Left forelimb (tissue), 1 donor: ENCODE results near the gene ARIH1.
"Not testable (repeated sequence)": the region's sequence is repeated elsewhere in the genome, so short reads cannot be mapped to it uniquely, and the experiment has no call there.

ENCODE experiments used
- DNase-seq: peaks from one replicate; pipeline ENCODE4 v3.0.0-alpha.2; 2018; ENCODE audit warnings: low spot score

The ARIH1 gene

DNA sequence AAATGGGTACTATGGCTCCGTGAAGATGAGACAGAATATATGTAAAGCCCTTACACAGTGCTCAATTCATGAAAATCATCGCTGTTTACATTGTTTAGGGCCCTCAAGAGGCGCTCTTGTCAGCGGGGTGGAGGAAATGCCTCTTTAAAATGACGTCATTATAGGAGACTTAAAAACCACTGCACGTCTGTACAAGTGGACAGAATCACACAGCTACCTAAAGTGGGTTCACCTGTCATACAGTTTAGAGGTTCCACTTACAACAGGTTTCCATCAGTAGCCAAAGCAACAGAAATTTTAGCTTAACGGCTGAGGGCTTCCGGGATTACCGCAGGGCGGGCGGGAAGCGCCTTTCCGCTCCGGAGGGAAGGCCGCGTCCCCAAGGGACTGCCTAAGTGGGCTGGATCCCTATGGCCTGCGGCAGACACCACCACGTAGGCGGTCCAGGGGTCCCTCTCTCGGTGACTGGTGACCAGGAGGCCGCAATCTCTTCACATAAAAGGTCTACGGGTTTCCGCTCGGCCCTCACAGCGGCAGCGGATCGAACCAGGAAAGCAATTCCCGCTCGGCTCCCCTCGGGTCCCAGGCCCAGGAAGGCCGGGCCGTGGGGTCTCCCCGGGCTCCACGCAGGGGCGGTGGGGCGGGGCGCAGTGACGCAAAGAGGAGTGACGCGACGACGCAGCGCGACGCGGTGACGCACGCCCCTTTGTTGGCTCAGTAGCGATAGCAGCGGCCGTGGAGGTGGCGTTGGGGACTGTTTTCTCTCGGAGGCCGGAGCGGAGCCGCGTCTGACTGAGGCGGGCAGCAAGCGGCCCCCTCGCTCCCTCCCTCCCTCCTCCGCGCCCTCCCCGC is at the start of gene ARIH1:
Gene ARIH1, plus strand, starts transcription at position 717 of the 852 bp plus-strand sequence. CDS start 310 bp downstream, outside the sequence.
- peak; percentile 100 for DNase-seq

GRCh38 chr15:72426753-72427152 is 47.4 kb upstream of the ARIH1 start:
- no peak for DNase-seq

GRCh38 chr15:72437650-72438316 is 36.3 kb upstream of the ARIH1 start:
- no peak for DNase-seq

GRCh38 chr15:72442848-72443247 is 31.3 kb upstream of the ARIH1 start:
- DNase-seq: not testable (repeated sequence)

- DNase-seq: no peak
These were observed 28.7 kb upstream of the ARIH1 start for GRCh38 chr15:72445426-72445825.

- DNase-seq: no peak
These were observed 23.3 kb upstream of the ARIH1 start for GRCh38 chr15:72450805-72451204.

DNA sequence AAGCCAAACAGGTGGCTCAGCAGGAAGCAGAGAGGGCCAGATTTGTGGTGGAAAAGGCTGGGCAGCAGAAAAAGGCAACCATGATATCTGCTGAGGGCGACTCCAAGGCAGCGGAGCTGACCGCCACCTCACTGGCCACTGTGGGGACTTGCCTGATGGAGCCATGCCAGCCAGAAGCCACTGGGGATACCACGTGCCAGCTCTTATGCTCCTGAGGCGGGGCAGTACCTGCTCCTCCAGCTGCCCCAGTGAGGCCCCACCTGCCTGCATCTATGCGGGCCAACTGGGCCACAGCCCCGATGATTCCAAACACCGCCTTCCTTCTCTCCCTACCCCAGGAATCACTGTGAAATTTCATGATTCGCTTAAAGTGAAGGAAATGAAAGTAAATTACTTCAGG is 22.9 kb upstream of the ARIH1 start:
- no peak for DNase-seq

DNA sequence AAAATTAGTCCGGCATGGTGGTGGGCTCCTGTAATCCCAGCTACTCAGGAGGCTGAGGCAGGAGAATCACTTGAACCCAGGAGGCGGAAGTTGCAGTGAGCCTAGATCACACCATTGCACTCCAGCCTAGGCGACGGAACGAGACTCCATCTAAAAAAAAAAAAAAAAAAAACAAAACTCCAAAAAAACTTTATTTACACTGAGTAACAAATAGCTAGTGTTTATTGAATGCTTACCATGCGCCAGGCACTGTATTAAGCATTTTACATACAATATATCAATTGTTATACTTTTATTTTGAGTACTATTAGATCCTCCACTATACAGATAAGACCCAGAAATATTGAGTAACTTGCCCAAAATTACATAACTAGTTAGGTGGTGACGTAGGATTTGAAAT is 17.4 kb upstream of the ARIH1 start:
- no peak for DNase-seq

DNA sequence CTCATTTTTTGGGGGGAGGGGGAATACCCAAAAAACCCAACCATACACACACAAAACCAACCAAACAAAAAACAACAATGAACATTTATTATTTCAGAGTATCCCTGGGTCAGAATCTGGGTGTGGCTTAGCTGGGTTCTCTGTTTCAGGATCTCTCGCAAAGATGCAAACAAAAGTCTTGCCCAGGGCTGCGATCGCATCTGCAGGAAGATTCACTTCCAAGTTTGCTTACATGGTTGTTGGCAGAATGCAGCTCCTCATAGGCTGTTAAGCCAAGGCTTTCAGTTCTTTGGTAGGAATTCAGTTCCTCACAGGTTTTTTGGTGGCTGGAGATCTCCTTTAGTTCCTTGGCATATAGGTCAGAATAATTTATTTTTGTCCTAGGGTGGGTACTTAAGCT is 13.7 kb upstream of the ARIH1 start:
- no peak for DNase-seq

- DNase-seq: no peak
These were observed 10.4 kb upstream of the ARIH1 start for GRCh38 chr15:72463702-72464101.

DNA sequence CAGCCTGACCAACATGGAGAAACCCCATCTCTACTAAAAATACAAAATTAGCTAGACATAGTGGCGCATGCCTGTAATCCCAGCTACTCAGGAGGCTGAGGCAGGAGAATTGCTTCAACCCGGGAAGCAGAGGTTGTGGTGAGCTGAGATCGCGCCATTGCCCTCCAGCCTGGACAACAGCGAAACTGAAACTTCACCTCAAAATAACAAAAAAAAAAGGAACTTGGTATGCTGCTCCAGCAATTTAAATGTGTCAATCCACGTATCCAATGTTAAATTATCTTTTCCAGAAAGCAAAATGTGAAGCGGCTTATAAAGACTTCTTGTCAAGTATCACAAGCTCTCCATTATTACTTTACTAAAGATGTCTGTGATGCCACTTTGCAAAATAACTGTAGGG is 9.9 kb upstream of the ARIH1 start:
- no peak for DNase-seq

- no peak for DNase-seq
These were observed 6.0 kb upstream of the ARIH1 start for GRCh38 chr15:72468103-72468502.

GRCh38 chr15:72472992-72473610 is 1.0 kb upstream of the ARIH1 start:
- DNase-seq: no peak

DNA sequence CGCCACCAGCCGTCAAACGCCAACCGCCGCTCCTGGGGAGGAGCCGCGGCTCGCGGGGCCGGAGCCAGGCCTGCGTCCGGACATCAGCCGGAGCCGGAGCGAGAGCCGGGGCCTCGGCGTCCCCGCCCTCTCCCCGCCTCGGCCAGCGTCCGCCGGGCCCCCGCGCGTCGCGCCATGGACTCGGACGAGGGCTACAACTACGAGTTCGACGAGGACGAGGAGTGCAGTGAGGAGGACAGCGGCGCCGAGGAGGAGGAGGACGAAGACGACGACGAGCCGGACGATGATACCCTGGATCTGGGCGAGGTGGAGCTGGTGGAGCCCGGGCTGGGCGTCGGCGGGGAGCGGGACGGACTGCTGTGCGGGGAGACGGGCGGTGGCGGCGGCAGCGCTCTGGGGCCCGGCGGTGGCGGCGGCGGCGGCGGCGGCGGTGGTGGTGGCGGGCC is 359 bp downstream of the ARIH1 start:
- DNase-seq: no peak

DNA sequence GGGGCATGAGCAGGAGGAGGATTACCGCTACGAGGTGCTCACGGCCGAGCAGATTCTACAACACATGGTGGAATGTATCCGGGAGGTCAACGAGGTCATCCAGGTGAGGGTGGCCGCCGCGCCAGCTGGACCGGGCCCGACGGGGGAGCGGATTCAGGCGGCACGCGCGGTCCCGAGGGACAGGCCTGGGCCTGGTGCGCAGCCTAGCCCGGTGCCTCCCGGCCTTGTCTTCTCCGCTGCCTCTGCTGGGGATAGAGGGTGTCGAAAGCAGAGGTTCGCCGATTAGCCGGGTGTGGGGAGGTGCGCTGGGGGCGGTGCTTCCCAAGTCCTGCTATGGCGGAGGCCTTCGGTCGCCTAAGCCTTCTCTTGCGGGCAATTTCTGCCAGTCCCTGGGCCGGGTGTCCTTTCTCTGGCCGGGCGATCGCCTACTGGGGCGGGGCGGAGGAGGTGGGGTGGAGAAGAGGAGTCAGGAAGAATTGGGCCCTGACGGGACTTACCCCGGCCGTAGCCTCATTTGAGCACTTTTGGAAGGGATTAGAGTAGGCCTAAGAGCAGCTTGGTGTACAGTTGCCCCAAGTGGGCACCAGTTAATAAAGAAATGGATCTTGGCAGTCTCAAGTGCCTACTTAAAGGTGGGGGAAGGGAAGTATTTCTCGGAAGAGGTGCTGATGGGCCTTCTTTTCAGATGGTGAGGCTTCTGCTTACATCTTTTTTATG is 940 bp downstream of the ARIH1 start:
- DNase-seq: peak; percentile 84

DNA sequence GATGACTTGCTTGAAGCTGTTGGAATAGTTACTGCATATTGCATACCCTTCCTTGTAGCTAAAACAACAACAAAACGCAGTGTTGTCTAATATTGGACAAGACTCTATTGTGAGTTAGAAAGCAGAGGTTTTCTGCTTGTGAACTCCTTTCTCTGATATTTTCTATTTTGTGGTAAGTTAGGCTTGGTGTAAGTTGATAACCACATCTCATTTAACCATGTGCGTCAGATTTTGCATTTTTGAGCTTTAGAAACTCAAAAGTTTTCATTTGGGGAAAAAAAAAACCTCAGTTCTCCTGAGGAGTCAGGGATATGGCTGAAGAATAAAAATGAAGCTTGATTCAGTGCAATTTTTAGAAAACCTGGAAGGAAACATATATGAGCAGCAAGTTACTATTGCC is 1.5 kb downstream of the ARIH1 start:
- no peak for DNase-seq

- not testable (repeated sequence) for DNase-seq
These were observed 2.2 kb downstream of the ARIH1 start for GRCh38 chr15:72476330-72476729.

DNA sequence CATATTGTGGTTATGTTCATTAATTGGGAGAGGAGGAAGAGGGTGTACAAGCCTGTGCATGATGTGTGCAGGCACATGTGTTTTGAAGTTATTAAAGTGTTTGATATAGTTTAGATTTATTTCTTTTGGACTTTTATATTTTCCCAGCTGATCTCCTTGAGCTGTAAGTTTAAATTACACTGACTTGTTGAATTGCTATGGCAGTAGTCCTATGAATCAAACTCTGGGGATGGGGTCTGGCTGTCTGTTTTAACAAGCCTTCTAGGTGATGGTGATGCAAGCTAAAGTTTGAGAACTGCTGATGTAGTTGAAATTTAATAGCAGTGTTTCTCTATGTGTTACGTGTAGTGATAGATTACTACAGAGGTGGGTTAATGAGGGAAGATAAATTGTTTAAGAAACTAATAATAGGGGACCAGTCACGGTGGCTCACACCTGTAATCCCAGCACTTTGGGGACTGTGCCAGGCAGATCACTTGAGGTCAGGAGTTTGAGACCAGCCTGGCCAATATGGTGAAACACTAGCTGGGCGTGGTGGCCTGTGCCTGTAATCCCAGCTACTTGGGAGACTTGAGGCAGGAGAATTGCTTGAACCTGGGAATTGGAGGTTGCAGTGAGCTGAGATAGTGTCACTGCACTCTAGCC is 7.0 kb downstream of the ARIH1 start:
- DNase-seq: no peak

- no peak for DNase-seq
These were observed 8.1 kb downstream of the ARIH1 start for GRCh38 chr15:72482275-72482674.

- DNase-seq: no peak
These were observed 9.1 kb downstream of the ARIH1 start for GRCh38 chr15:72483279-72483678.

DNA sequence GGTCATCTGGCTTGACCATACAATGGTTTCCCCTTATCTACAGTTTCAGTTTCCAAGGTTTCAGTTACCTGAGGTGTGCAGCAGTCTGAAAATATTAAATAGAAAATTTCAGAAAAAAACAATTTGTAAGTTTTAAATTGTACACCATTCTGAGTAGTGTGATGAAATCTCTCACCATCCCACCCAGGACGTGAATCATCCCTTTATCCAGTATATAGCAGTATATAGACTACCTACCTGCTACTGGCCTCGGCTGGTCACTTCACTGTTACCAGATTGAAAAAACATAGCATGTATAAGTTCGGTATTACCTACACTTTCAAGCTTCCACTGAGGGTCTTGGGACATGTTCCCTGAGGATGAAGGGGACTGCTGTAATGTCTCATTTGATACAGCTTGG is 12.0 kb downstream of the ARIH1 start:
- no peak for DNase-seq
